GM19035 (cell line): ENCODE measurements around the gene DSC2.
A peak's percentile ranks its signal among the peaks of the same experiment; 100 is the strongest.

Source experiments
- ATAC-seq: cut with Tn5 transposase; IDR thresholded peaks from one replicate; pipeline ENCODE4 v1.9.1; 2021; ENCODE audit not compliant: unreplicated experiment

The DSC2 gene

GRCh38 chr18:31099450-31100230, 2.6 kb downstream of the DSC2 start:
- ATAC-seq: no peak

GRCh38 chr18:31098878-31099277, 3.3 kb downstream of the DSC2 start:
- no peak for ATAC-seq

- no peak for ATAC-seq
Observed at GRCh38 chr18:31097666-31098065, 4.6 kb downstream of the DSC2 start.

- no peak for ATAC-seq
Observed at GRCh38 chr18:31093880-31094279, 8.3 kb downstream of the DSC2 start.

- no peak for ATAC-seq
Observed at GRCh38 chr18:31093294-31093693, 8.9 kb downstream of the DSC2 start.

GRCh38 chr18:31091350-31091749, 10.9 kb downstream of the DSC2 start:
- no peak for ATAC-seq

- no peak for ATAC-seq
Observed at GRCh38 chr18:31088532-31088931, 13.7 kb downstream of the DSC2 start.

GRCh38 chr18:31079973-31080372, 22.2 kb downstream of the DSC2 start:
- ATAC-seq: no peak

- no peak for ATAC-seq
Observed at GRCh38 chr18:31077878-31078277, 24.3 kb downstream of the DSC2 start.

GRCh38 chr18:31072175-31072574, 30.0 kb downstream of the DSC2 start:
- no peak for ATAC-seq

- ATAC-seq: no peak
Observed at GRCh38 chr18:31070206-31070605, 32.0 kb downstream of the DSC2 start.

GRCh38 chr18:31066266-31066665, 36.0 kb downstream of the DSC2 start:
- ATAC-seq: no peak

GRCh38 chr18:31065036-31065773, 37.0 kb downstream of the DSC2 start:
- ATAC-seq: no peak

- peak; percentile 80 for ATAC-seq
Observed at GRCh38 chr18:31064130-31064529, 38.1 kb downstream of the DSC2 start.

GRCh38 chr18:31061945-31062344, 40.3 kb downstream of the DSC2 start:
- peak; percentile 37 for ATAC-seq

- ATAC-seq: no peak
Observed at GRCh38 chr18:31058897-31059296, 43.3 kb downstream of the DSC2 start.

GRCh38 chr18:31057917-31058316, 44.3 kb downstream of the DSC2 start:
- no peak for ATAC-seq

GRCh38 chr18:31057051-31057450, 45.2 kb downstream of the DSC2 start:
- ATAC-seq: no peak

GRCh38 chr18:31056296-31056695, 45.9 kb downstream of the DSC2 start:
- no peak for ATAC-seq

- no peak for ATAC-seq
Observed at GRCh38 chr18:31050635-31051034, 51.6 kb downstream of the DSC2 start.

GRCh38 chr18:31049189-31049588, 53.0 kb downstream of the DSC2 start:
- ATAC-seq: no peak

- no peak for ATAC-seq
Observed at GRCh38 chr18:31048216-31048615, 54.0 kb downstream of the DSC2 start.
